OCI-LY1 (cell line): ENCODE data around the gene DNAI4.

Source experiments
- H2AFZ ChIP-seq: fragments of 200-600 bp; sonication (generic), shearing (Covaris generic); 2 replicates; pipeline ENCODE4 v1.6.0; 2014; ENCODE audit warnings: antibody characterized with exemption, mild to moderate bottlenecking, low read length
- H3F3A ChIP-seq: fragments of 200-600 bp; sonication (generic), shearing (Covaris generic); 2 replicates; pipeline ENCODE4 v1.6.0; 2014; ENCODE audit warnings: mild to moderate bottlenecking, antibody characterized with exemption, low read length, moderate library complexity; ENCODE audit not compliant: insufficient read depth
- H3K27ac ChIP-seq: fragments of 200-600 bp; sonication (generic); 2 replicates; pipeline ENCODE4 v1.5.1; 2014; ENCODE audit warnings: low read length, mixed run types, mild to moderate bottlenecking, low read depth; ENCODE audit not compliant: poor library complexity, severe bottlenecking
- H3K27me3 ChIP-seq: fragments of 200-600 bp; sonication (generic); 2 replicates; pipeline ENCODE4 v1.6.0; 2014; ENCODE audit warnings: antibody characterized with exemption, mild to moderate bottlenecking, low read length, moderate library complexity; ENCODE audit not compliant: insufficient read depth
- H3K36me3 ChIP-seq: fragments of 200-600 bp; sonication (generic); 2 replicates; pipeline ENCODE4 v1.6.1; 2014; ENCODE audit warnings: mild to moderate bottlenecking, antibody characterized with exemption, low read length, moderate library complexity, mixed read lengths; ENCODE audit not compliant: insufficient read depth
- H3K4me1 ChIP-seq: fragments of 200-600 bp; sonication (generic); 2 replicates; pipeline ENCODE4 v1.5.1; 2014; ENCODE audit warnings: mild to moderate bottlenecking, low read length, moderate library complexity; ENCODE audit not compliant: insufficient read depth, severe bottlenecking
- H3K4me2 ChIP-seq: fragments of 200-600 bp; sonication (generic), shearing (Covaris generic); 2 replicates; pipeline ENCODE4 v1.6.1; 2014; ENCODE audit warnings: low read length
- H3K4me3 ChIP-seq: fragments of 200-600 bp; sonication (generic); 2 replicates; pipeline ENCODE4 v1.5.1; 2014; ENCODE audit warnings: low read length, low read depth, mild to moderate bottlenecking, mixed read lengths; ENCODE audit not compliant: poor library complexity, severe bottlenecking
- H3K79me2 ChIP-seq: fragments of 200-600 bp; shearing (Covaris generic); 2 replicates; pipeline ENCODE4 v1.6.1; 2016; ENCODE audit warnings: mixed run types, low read length, mixed read lengths; ENCODE audit not compliant: insufficient read depth
- H3K9ac ChIP-seq: fragments of 200-600 bp; sonication (generic), shearing (Covaris generic); 2 replicates; pipeline ENCODE4 v1.6.1; 2014; ENCODE audit warnings: mild to moderate bottlenecking, low read length, mixed read lengths
- H3K9me2 ChIP-seq: fragments of 200-600 bp; sonication (generic), shearing (Covaris generic); 2 replicates; pipeline ENCODE4 v1.6.1; 2014; ENCODE audit warnings: low read depth, mild to moderate bottlenecking, low read length, mixed read lengths
- H3K9me3 ChIP-seq: fragments of 200-600 bp; shearing (Covaris generic); 2 replicates; pipeline ENCODE4 v1.6.1; 2014; ENCODE audit warnings: low read length, mixed read lengths
- H4K20me1 ChIP-seq: fragments of 200-600 bp; sonication (generic), shearing (Covaris generic); 2 replicates; pipeline ENCODE4 v1.6.0; 2016; ENCODE audit warnings: mild to moderate bottlenecking, low read length; ENCODE audit not compliant: insufficient read depth
- EZH2 ChIP-seq: fragments of 200-600 bp; sonication (generic), shearing (Covaris generic); IDR thresholded peaks from 2 replicates; pipeline ENCODE4 v1.8.0; 2017; ENCODE audit warnings: borderline replicate concordance, mixed run types, mild to moderate bottlenecking, antibody characterized with exemption, low read length, moderate library complexity, mixed read lengths
- TF ChIP-seq, protein P1 (sequence below): fragments of 200-600 bp; sonication (generic), shearing (Covaris generic); IDR thresholded peaks from 2 replicates; pipeline ENCODE4 v1.5.1; 2017; ENCODE audit warnings: mild to moderate bottlenecking, antibody characterized with exemption, low read length, moderate library complexity, mixed read lengths

DNAI4 gene

DNA sequence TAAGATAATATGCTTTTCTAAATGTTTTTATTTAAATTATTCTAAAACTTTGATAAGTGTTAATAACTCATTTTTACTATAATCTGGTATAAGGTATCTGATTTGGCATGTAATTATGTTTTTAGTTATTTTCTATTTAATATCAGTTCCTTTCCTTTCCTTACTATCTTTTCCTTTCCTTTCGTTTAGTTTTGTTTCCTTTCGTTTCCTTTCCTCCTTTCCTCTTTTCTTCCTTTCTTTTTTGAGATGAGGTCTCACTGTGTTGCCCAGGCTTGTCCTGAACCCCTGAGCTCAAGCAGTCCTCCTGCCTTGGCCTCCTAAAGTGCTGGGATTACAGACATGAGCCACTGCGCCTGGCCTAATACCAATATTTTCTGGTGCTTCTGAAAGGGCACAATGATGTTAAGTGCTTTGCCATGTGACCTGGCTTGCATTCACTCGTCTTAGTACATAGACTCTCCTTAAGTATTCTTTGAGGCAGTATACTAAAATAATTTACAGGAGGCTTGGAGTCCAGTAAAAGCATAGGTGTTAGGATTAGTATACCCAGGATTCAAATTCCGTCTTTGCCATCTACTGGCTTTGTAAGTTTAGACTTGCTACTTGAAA, 18.8 kb upstream of the DNAI4 start:
- H3F3A ChIP-seq: no peaks in the 10 kb centered on the region
- peaks cover 4% of the 10 kb centered on the region for H3K4me1 ChIP-seq
- no peaks in the 10 kb centered on the region for H3K9me3 ChIP-seq
- no peak overlapping the region for H3K4me2 ChIP-seq
- no peaks in the 10 kb centered on the region for H3K9me2 ChIP-seq
- no peak overlapping the region for H3K9ac ChIP-seq
- no peak overlapping the region for H2AFZ ChIP-seq
- no peak overlapping the region for H3K4me3 ChIP-seq
- peaks cover 79% of the 10 kb centered on the region for H3K36me3 ChIP-seq
- no peak overlapping the region for H3K27ac ChIP-seq
- H3K27me3 ChIP-seq: no peaks in the 10 kb centered on the region
- TF ChIP-seq, protein P1, sequence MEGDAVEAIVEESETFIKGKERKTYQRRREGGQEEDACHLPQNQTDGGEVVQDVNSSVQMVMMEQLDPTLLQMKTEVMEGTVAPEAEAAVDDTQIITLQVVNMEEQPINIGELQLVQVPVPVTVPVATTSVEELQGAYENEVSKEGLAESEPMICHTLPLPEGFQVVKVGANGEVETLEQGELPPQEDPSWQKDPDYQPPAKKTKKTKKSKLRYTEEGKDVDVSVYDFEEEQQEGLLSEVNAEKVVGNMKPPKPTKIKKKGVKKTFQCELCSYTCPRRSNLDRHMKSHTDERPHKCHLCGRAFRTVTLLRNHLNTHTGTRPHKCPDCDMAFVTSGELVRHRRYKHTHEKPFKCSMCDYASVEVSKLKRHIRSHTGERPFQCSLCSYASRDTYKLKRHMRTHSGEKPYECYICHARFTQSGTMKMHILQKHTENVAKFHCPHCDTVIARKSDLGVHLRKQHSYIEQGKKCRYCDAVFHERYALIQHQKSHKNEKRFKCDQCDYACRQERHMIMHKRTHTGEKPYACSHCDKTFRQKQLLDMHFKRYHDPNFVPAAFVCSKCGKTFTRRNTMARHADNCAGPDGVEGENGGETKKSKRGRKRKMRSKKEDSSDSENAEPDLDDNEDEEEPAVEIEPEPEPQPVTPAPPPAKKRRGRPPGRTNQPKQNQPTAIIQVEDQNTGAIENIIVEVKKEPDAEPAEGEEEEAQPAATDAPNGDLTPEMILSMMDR: no peak
- no peak for TF ChIP-seq EZH2
- H3K79me2 ChIP-seq: peaks cover 53% of the 10 kb centered on the region
- H4K20me1 ChIP-seq: no peaks in the 10 kb centered on the region

DNA sequence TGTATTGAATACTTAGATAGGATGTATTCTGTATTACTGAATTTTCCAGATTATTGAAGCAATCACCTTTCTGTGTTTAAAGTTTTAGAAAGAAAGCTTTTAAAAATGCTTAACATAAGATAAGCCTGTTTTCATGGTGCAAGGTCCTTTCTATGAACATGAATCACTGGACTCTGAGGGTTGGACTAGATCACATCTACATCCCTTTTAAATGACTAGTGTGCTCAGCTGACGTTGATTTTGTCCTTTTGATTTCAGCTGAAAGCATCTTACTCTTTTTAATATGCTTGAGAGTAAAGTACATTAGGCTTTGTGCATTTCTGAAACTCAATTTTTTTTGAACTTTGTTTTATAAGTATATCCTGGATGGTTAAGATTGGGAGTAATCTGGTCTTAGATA, 16.3 kb upstream of the DNAI4 start:
- Histone ChIP-seq H4K20me1 (no peaks in the 10 kb centered on the region), H3F3A (no peaks in the 10 kb centered on the region), H3K27ac (no peak overlapping the region), H3K9ac (no peak overlapping the region), H3K27me3 (no peaks in the 10 kb centered on the region), H3K4me3 (no peak overlapping the region), H3K79me2 (peaks cover 78% of the 10 kb centered on the region), H3K9me3 (no peaks in the 10 kb centered on the region), H3K4me1 (peaks cover 8% of the 10 kb centered on the region), H3K4me2 (no peak overlapping the region), H3K36me3 (peaks cover 58% of the 10 kb centered on the region; the same call in 1 of the 2 replicates), H2AFZ (no peak overlapping the region), H3K9me2 (no peaks in the 10 kb centered on the region)
- TF ChIP-seq EZH2: no peak
- TF ChIP-seq, protein P1: no peak

DNA sequence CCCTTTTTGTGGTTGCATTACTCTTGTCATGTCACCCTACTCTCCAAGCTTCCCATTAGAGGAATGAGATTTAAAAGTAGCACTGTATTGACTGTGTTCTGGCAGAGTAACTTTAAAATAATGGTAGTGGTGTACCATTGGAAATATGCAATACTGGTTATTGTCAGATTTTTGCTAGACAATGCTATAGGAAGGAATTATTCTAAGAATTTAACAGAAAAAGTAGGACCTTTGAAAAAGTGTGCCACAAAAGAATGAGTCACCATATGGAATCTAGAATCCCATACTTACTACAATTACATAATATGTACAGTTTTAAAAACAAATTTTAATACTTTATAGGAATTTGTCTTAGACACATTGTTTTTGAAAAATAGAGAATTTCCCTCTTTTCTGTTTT, 14.0 kb upstream of the DNAI4 start:
- TF ChIP-seq, protein P1: no peak
- no peak for TF ChIP-seq EZH2
- Histone ChIP-seq H4K20me1 (no peaks in the 10 kb centered on the region), H3K27ac (no peak overlapping the region), H3K4me2 (no peak overlapping the region), H3K9ac (no peak overlapping the region), H3K27me3 (no peaks in the 10 kb centered on the region), H3K9me3 (no peaks in the 10 kb centered on the region), H2AFZ (no peak overlapping the region), H3K4me3 (no peak overlapping the region), H3K9me2 (no peaks in the 10 kb centered on the region), H3F3A (no peaks in the 10 kb centered on the region), H3K36me3 (peaks cover 40% of the 10 kb centered on the region; the same call in 1 of the 2 replicates), H3K79me2 (peaks cover 93% of the 10 kb centered on the region), H3K4me1 (peaks cover 24% of the 10 kb centered on the region)
